Activated T-helper 1 cell treated with anti-CD3 and anti-CD28 coated beads, Interleukin-2, amount 50 U/mL, for 16 hours (primary cell): ENCODE data around the gene KCNK7.

ENCODE experiments used
- DNase-seq, 2 donors: peaks; one replicate each; pipeline ENCODE4 v3.0.0-alpha.2; 2020; ENCODE audit warnings: low read depth in 1 of 2, low spot score in 1 of 2

The KCNK7 gene

GRCh38 chr11:65558930-65559509 is 36.6 kb downstream of the KCNK7 start:
- DNase-seq: no peak

GRCh38 chr11:65558002-65558929 is 37.3 kb downstream of the KCNK7 start, which contains the start of gene LTBP3:
Gene LTBP3 (minus strand): TSS chr11:65558359. CDS start chr11:65557959, 400 bp downstream.
- no peak for DNase-seq

DNA sequence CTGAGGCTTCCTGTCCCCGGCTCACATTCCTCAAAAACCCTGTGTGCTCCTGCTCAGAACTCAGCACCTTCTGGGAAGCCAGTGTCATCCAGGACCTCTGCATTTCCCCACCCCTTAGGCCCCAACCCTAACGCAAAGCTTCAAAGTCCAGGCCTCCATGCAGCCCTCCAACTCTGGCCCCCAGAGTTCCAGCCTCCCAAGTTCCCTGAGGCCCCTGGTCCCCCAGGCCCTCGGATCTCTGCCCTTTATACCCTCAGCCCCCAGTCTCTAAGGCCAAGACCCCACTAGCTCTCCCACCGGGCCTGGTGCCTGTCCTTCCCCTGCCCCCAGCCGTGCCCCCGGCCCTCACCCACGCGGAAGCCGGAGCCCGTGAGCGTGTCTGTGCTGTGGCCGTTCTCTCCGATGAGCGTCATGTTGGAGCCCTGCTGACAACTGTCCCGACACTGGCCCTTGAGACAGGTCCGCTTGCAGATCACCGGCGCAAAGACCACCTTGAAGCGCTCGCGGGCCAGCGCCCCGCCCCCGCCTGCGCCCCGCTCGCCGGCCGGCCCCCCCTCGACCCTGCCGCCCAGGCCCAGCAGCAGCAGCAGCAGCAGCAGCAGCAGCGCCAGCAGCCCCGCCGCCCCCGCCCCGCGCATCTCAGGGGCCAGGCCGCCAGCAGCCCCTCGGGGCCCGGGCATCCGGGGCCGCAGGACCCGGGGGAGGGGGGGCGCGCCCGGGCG is 38.2 kb downstream of the KCNK7 start:
- no peak for DNase-seq

DNA sequence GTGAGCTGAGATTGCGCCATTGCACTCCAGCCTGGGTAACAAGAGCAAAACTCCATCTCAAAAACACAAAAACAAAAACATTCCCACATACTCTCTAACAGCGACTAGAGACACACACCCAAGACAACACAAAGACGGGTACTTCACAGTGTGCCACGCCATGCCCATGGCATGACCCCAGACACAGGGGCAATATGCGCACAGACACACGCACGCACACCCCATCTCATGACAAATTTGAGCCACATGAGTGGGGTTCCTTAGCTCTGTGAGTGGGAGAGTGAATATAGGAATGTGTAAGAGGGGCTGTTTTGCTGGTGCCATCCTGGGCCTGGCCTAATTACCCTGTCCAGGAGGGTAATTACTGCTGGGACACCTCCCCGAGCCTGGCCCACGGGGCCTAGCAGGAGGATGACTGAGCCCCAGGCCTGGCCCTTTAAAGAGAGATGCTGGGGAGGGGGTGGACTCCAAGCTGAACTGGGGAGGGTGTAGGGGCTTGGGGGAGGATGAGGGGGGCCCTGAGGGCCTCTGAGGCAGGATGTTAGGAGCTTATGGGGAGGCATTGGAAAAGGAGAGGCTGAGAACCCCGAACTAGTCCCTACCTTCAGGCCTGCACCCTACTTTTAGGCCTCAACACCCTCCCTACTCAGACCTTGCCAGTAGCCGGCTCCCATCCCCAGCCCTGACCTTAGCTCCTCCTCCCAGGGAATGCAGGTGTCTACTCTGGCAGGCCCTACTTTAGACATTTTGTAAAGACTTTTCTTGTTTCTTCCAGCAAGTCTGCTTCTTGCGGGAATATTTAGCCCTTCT is 38.9 kb downstream of the KCNK7 start:
- no peak for DNase-seq

GRCh38 chr11:65555693-65556231 is 39.8 kb downstream of the KCNK7 start:
- no peak for DNase-seq

DNA sequence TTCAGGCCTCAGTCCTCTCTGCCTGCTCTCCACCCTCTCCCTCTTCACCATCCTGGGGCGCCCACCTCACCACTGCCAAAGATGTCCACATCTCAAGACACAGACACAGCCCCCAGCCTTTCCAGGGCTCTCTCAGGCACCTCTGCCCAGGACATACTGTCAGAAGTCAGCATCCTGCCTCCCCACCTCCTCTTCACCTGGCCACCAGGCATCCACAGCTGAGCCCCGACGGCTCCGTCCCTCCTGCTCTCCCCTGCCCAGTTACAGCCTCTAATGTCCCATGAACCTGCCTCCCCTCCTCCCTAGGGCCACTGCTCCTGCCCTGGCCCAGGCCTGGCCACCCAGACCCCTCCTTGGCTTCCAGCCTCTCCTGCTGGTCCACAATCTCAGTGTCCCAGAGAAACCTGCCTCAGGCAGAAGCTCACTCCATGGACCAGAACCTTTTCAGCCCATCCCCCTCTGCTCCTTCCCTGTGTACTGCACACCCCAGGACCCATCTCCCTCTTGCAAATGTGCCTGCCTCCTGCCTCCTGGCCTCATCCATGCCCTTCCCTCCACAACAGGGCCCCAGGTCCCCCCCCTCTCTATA is 40.7 kb downstream of the KCNK7 start:
- no peak for DNase-seq

GRCh38 chr11:65554057-65554818 is 41.4 kb downstream of the KCNK7 start:
- DNase-seq: no peak

DNA sequence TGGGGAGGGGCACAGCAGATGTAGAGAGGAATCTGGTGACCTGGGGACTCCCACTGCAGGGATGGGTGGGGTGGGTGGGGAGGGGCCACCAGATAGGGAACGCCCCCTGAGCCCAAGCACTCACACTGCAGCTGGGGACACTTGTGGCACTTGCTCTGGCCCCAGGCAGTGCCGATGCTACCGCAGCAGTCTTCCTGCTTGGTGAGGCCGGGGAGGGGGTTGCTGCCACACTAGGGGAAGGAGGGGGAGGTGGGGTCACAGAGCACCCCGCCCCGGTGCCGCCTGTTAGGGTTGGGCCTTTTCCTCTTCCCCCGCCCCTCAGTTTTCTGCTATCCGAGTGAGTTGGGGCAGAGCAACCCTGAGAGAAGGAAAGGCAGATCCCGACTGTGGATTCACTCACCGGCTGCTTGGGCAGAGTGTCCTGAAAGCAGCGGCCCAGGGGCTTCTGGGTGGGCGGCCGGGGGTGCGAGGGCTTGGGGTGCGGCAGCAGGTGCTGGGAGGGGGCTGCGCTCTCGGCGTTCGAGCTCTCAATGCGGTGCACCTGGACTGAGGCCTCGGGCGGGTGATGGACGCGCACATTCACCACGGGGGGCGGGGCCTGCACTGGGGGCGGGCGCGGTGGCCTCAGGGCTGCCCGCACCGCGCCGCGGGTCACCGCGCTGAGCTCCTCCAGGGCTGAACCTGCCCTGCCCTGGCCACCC is 42.1 kb downstream of the KCNK7 start:
- DNase-seq: peak; percentile 37 to 49

GRCh38 chr11:65552388-65552951 is 43.1 kb downstream of the KCNK7 start:
- DNase-seq: no peak

GRCh38 chr11:65551572-65552387 is 43.8 kb downstream of the KCNK7 start:
- peak in 1 of 2 donors; percentile 36 for DNase-seq

DNA sequence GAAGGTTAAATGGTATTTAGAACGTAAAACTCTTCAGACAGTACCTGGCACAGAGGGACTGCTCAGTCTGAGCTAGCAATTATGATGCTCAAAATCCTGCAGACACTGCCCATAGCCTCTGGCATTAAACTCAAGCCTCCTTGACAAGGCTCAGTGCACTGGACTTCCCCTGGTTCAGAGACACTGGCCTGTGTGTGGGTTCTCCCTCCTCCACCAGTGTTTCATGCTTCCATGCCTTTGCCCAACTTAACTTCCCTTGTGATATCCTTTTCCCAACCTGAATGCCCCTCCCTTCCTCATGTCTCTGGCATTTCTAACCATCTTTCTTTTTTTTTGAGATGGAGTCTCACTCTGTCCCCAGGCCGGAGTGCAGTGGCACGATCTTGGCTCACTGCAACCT is 46.5 kb downstream of the KCNK7 start:
- DNase-seq: no peak

- no peak for DNase-seq
These were observed 47.2 kb downstream of the KCNK7 start for GRCh38 chr11:65548395-65548794.

GRCh38 chr11:65547446-65548125 is 48.0 kb downstream of the KCNK7 start:
- no peak for DNase-seq

DNA sequence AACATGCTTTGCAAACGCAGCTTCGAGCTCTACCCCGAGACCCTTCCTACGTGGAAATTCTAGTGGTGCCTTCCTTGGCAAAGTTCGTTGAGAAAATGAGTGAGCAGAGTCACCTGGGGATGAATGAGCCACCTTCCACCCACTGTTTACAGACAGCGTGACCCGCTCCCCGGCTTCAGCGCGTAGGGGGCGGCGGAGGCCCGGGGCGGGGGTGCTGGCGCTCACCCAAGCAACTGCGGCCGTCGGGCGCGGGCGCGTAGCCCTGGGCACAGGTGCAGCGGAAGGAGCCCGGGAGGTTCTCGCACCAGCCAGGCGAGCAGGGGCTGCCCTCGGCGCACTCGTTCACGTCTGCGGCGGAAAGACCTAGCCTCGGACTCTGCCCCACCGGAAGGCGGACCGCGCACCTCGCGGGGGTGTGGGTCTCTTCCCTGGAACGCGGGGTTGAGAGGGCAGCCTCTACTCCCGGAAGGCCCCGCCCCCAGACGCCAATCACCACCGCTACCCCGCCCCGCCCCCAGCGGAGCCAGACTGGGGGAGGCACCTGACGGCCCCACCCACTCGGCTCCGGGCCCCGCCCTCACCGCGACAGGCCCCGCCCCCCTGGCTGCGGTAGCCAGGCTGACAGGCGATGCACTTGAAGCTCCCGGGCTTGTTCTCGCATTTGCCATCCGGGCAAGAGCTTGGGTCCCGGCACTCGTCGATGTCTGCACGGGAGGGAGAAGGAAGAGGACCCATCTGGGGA is 49.2 kb downstream of the KCNK7 start:
- peak; percentile 98 for DNase-seq

DNA sequence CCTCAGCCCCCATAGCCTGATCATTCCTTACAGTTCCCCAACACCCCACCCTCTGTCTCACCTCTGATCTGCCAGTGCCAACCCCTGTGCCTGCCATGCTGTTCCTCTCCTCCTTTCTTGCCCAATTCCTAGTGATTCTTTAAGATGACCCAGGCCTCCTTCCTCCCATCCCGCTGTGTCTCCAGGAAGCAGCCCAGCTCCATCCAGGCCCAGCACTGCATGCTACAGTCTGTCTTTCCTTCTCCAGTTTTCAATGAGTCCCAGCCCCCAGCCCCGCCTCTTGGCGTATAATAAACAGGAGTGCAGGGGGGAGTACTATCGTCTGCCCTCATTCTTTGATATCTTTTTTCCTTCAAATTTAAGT is 49.8 kb downstream of the KCNK7 start:
- no peak for DNase-seq
